HCT116 (cell line): ENCODE measurements around the gene PPP2R2D. TPM values are rescaled to one million over a fixed set of nuclear protein-coding genes. Genes with fewer than 3 reads are reported as not detected.

ENCODE experiments used
- ATAC-seq: fragments of 200-7000 bp; cut with Tn5 transposase; 2 replicates; pipeline ENCODE4 v1.9.1; 2020; ENCODE audit warnings: mild to moderate bottlenecking, moderate library complexity
- BruUV-seq: library from RNA; stranded (reverse); fragments of 400-500 nt; replicated peaks from 2 replicates; lab custom pipeline; 2021; lab: Mats Ljungman, UMichigan
- CTCF ChIA-PET: fragments of 300-600 bp; sonication (Branson Sonifier 250); formaldehyde crosslinking; loops from one replicate; lab custom pipeline; 2021; ENCODE audit warnings: antibody characterized with exemption; lab: Charles Lee
- POLR2A ChIA-PET: fragments of 300-600, 350-600 bp; sonication (Branson Sonifier 250); formaldehyde crosslinking; loops from one replicate; lab custom pipeline; 2021; ENCODE audit warnings: antibody characterized with exemption; lab: Charles Lee
- RAD21 ChIA-PET, 2 experiments: fragments of 300-600 bp; sonication (Branson Sonifier 250); formaldehyde crosslinking; loops; one replicate each; lab custom pipeline; 2023; ENCODE audit warnings: low total read pairs in 2 of 2; ENCODE audit not compliant: uncharacterized antibody in 2 of 2, unreplicated experiment in 2 of 2, low non-redundant PET in 1 of 2; lab: Charles Lee
- DNase-seq: peaks from one replicate; pipeline ENCODE4 v3.0.0-alpha.2; 2010; ENCODE audit warnings: low read depth, low spot score
- H2AFZ ChIP-seq: fragments of 200-600 bp; shearing (Covaris generic), sonication (generic); 2 replicates; pipeline ENCODE4 v1.6.1; 2017; ENCODE audit warnings: low read depth, mixed run types, mixed read lengths, antibody characterized with exemption, low read length; ENCODE audit not compliant: poor library complexity, severe bottlenecking
- H3K27ac ChIP-seq: 2 replicates; pipeline ENCODE4 v1.5.1; 2012; ENCODE audit warnings: low read depth, low read length
- H3K27me3 ChIP-seq: fragments of 200-600 bp; sonication (generic); 2 replicates; pipeline ENCODE4 v1.6.1; 2016; ENCODE audit warnings: mixed run types, low read length, mixed read lengths; ENCODE audit not compliant: insufficient read depth
- H3K36me3 ChIP-seq, 2 experiments: fragments of 200-500 bp in 1 of 2; fragments of 200-600 bp in 1 of 2; sonication (Bioruptor generic) in 1 of 2; sonication (generic) in 1 of 2; 2 replicates each; pipeline versions ENCODE4 v1.5.1 to v1.6.1; 2014 to 2016; ENCODE audit warnings: low read length in 2 of 2, inconsistent platforms in 1 of 2, mixed read lengths in 1 of 2, mixed run types in 1 of 2; ENCODE audit not compliant: insufficient read depth in 2 of 2, control insufficient read depth in 1 of 2
- H3K4me1 ChIP-seq, 2 experiments: fragments of 200-600 bp in 1 of 2; sonication (generic) in 1 of 2; 2 replicates each; pipeline versions ENCODE4 v1.5.1 to v1.6.1; 2012 to 2017; ENCODE audit warnings: low read length in 2 of 2, inconsistent platforms in 1 of 2, mild to moderate bottlenecking in 1 of 2, mixed read lengths in 1 of 2, mixed run types in 1 of 2, moderate library complexity in 1 of 2; ENCODE audit not compliant: insufficient read depth in 2 of 2, control insufficient read depth in 1 of 2
- H3K4me2 ChIP-seq: fragments of 200-600 bp; sonication (generic); 2 replicates; pipeline ENCODE4 v1.6.1; 2017; ENCODE audit warnings: mixed run types, low read length, mixed read lengths
- H3K4me3 ChIP-seq, 2 experiments: fragments of 200-600 bp in 1 of 2; sonication (generic) in 1 of 2; replicated peaks in 1 of 2; 2 replicates each; pipeline ENCODE4 v1.5.1; 2011 to 2016; ENCODE audit warnings: low read length in 2 of 2, control low read depth in 1 of 2, low read depth in 1 of 2, mild to moderate bottlenecking in 1 of 2, mixed read lengths in 1 of 2, mixed run types in 1 of 2
- H3K79me2 ChIP-seq: fragments of 200-600 bp; sonication (generic); 2 replicates; pipeline ENCODE4 v1.6.1; 2017; ENCODE audit warnings: mild to moderate bottlenecking, mixed run types, low read length, moderate library complexity, mixed read lengths; ENCODE audit not compliant: insufficient read depth
- H3K9ac ChIP-seq: fragments of 200-600 bp; sonication (generic); 2 replicates; pipeline ENCODE4 v1.6.1; 2016; ENCODE audit warnings: low read length, mixed read lengths
- H3K9me2 ChIP-seq: fragments of 200-600 bp; sonication (generic), shearing (Covaris generic); 2 replicates; pipeline ENCODE4 v1.6.1; 2017; ENCODE audit warnings: mixed run types, mild to moderate bottlenecking, moderate library complexity; ENCODE audit not compliant: insufficient read depth
- H3K9me3 ChIP-seq, 2 experiments: fragments of 200-500 bp in 1 of 2; fragments of 200-600 bp in 1 of 2; sonication (Bioruptor generic) in 1 of 2; sonication (generic) in 1 of 2; 2 replicates each; pipeline ENCODE4 v1.6.1; 2014 to 2017; ENCODE audit warnings: low read length in 2 of 2, mixed read lengths in 2 of 2, inconsistent platforms in 1 of 2, low read depth in 1 of 2, mild to moderate bottlenecking in 1 of 2, mixed run types in 1 of 2, moderate library complexity in 1 of 2; ENCODE audit not compliant: control insufficient read depth in 1 of 2, insufficient read depth in 1 of 2
- H4K20me1 ChIP-seq: fragments of 200-600 bp; sonication (generic), shearing (Covaris generic); 2 replicates; pipeline ENCODE4 v1.6.1; 2017; ENCODE audit warnings: mixed run types, mild to moderate bottlenecking, moderate library complexity; ENCODE audit not compliant: insufficient read depth
- CBX3 ChIP-seq: IDR thresholded peaks from 2 replicates; pipeline ENCODE4 v1.6.1; 2012; ENCODE audit warnings: low read depth
- EGR1 ChIP-seq: IDR thresholded peaks from 2 replicates; pipeline ENCODE4 v1.6.1; 2012; ENCODE audit warnings: low read depth
- FOSL1 ChIP-seq: IDR thresholded peaks from 2 replicates; pipeline ENCODE4 v1.6.1; 2012; ENCODE audit warnings: low read depth
- POLR2A ChIP-seq: IDR thresholded peaks from 2 replicates; pipeline ENCODE4 v1.7.0; 2011; ENCODE audit warnings: borderline replicate concordance; ENCODE audit not compliant: insufficient read depth, insufficient read length; ENCODE audit errors: extremely low read depth
- SIN3A ChIP-seq: IDR thresholded peaks from 2 replicates; pipeline ENCODE4 v1.6.1; 2012; ENCODE audit warnings: low read depth
- SRF ChIP-seq: IDR thresholded peaks from 2 replicates; pipeline ENCODE4 v1.6.1; 2012; ENCODE audit warnings: low read depth
- intact Hi-C: fragments of 100-400 bp; cut with micrococcal nuclease; formaldehyde crosslinking; loops from 2 replicates; pipeline ENCODE4 v1.10.0; 2022
- total RNA-seq: library from RNA; stranded (reverse); gene quantifications from one replicate; pipeline ENCODE4 v1.2.1, GENCODE V29; 2021; ENCODE audit not compliant: unreplicated experiment
- TF ChIP-seq, protein P1 (sequence below): IDR thresholded peaks from 2 replicates; pipeline ENCODE4 v1.6.1; 2012
- TF ChIP-seq, protein P2 (sequence below), 3 experiments: fragments of 200-600 bp in 1 of 3; sonication (generic) in 1 of 3; IDR thresholded peaks in 2 of 3; conservative IDR thresholded peaks in 1 of 3; 2 replicates each; pipeline ENCODE4 v1.5.1; 2012 to 2017; ENCODE audit warnings: low read depth in 2 of 3, low read length in 2 of 3, antibody characterized with exemption in 1 of 3, borderline replicate concordance in 1 of 3, control low read depth in 1 of 3, mild to moderate bottlenecking in 1 of 3, mixed read lengths in 1 of 3, mixed run types in 1 of 3, moderate library complexity in 1 of 3; ENCODE audit not compliant: insufficient read depth in 1 of 3

The PPP2R2D gene
- total RNA-seq, 1 experiment from 2014 or later: 18.1 TPM

DNA sequence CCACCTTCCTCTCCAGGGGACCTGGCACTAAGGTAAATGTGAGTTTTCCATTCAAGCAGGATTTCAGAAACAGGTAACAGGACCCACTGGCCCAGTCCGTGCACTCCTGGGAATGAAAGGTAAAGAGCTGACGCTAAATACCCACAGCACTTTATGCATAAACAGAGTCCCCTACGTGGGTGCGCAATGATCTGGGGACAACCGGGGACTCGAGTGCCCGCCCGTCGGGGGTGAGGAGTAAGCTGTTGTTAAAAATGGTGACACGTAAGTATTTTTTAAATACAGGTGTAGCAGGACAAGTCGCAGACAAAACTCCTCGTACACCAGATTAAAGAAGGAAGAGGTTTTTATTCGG lies 47.2 kb upstream of the PPP2R2D start:
- no peak overlapping the region for H3K9ac ChIP-seq
- no peaks in the 10 kb centered on the region for H3K9me2 ChIP-seq
- ChIA-PET CTCF (no interaction called here), RAD21 (no interaction called here), POLR2A (no interaction called here)
- H3K4me3 ChIP-seq: no peak overlapping the region
- intact Hi-C loops: no loop called here
- no peak overlapping the region for H3K27ac ChIP-seq
- no peak for DNase-seq
- H3K27me3 ChIP-seq: no peaks in the 10 kb centered on the region
- H2AFZ ChIP-seq: no peak overlapping the region
- H3K4me1 ChIP-seq: no peaks in the 10 kb centered on the region
- no peaks in the 10 kb centered on the region for H3K36me3 ChIP-seq
- no peaks in the 10 kb centered on the region for H4K20me1 ChIP-seq
- H3K4me2 ChIP-seq: no peak overlapping the region
- H3K79me2 ChIP-seq: no peaks in the 10 kb centered on the region
- BruUV-seq: no TSS peak
- TF ChIP-seq, protein P1, sequence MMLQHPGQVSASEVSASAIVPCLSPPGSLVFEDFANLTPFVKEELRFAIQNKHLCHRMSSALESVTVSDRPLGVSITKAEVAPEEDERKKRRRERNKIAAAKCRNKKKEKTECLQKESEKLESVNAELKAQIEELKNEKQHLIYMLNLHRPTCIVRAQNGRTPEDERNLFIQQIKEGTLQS: no peak
- TF ChIP-seq CBX3 (no peak), SIN3A (no peak), POLR2A (no peak), EGR1 (no peak), FOSL1 (no peak)
- no peak for ATAC-seq
- H3K9me3 ChIP-seq: no peaks in the 10 kb centered on the region

DNA sequence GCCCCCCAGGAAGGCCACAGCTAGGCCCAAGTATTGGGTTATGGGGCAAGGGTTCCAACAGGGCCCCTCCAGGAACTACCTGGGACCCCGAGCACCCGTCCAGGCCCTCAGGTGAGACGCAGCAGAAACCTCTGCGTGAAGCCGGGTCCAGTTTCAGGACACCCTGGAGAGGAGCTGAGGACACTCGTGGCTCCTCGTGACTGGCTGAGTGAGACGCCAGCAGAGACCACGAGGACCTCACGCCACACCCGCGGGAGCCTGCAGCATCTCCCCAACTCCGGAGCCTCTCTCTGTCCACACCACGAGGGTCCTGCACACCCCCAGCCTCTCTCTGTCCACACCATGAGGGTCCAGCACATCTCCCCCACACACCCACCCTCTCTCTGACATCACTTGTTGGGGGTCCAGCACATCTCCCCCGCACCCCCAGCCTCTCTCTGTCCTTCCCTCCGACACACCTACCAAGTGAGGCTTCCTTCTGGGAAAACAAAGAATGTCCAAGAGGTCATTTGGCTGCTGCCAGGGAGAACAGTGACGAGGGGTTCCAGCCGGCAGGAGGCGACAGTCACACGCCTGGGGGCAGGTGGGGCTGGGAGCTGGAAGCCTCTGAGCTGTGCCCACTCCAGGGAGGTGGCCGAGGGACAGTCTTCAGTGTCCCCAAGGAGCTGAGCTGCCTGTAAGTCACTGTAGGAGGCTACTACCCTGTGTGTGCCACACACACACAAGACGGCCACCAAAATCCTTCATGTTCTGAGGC lies 46.1 kb upstream of the PPP2R2D start:
- CTCF ChIA-PET: no interaction called here

More for the DNA sequence above, 46.1 kb upstream of the PPP2R2D start:
- ChIA-PET POLR2A (no interaction called here), RAD21 (no interaction called here)
- DNase-seq: no peak
- Histone ChIP-seq H3K27me3 (no peaks in the 10 kb centered on the region), H3K36me3 (no peaks in the 10 kb centered on the region), H3K27ac (no peak overlapping the region), H3K4me2 (no peak overlapping the region), H3K4me1 (no peaks in the 10 kb centered on the region), H3K9me2 (no peaks in the 10 kb centered on the region), H3K9ac (no peak overlapping the region), H3K79me2 (no peaks in the 10 kb centered on the region), H3K4me3 (no peak overlapping the region), H3K9me3 (no peaks in the 10 kb centered on the region), H4K20me1 (no peaks in the 10 kb centered on the region), H2AFZ (no peak overlapping the region)
- peak; percentile 50; the same call in 1 of the 2 replicates for ATAC-seq
- intact Hi-C loops: no loop called here
- no TSS peak for BruUV-seq
- TF ChIP-seq EGR1 (no peak), SRF (no peak), CBX3 (no peak)
- TF ChIP-seq, protein P2, sequence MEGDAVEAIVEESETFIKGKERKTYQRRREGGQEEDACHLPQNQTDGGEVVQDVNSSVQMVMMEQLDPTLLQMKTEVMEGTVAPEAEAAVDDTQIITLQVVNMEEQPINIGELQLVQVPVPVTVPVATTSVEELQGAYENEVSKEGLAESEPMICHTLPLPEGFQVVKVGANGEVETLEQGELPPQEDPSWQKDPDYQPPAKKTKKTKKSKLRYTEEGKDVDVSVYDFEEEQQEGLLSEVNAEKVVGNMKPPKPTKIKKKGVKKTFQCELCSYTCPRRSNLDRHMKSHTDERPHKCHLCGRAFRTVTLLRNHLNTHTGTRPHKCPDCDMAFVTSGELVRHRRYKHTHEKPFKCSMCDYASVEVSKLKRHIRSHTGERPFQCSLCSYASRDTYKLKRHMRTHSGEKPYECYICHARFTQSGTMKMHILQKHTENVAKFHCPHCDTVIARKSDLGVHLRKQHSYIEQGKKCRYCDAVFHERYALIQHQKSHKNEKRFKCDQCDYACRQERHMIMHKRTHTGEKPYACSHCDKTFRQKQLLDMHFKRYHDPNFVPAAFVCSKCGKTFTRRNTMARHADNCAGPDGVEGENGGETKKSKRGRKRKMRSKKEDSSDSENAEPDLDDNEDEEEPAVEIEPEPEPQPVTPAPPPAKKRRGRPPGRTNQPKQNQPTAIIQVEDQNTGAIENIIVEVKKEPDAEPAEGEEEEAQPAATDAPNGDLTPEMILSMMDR (IDR thresholded peaks at IDR 0.05 in 2 of 3, conservative IDR thresholded peaks at IDR 0.05 in 1 of 3; ENCODE audit: borderline replicate concordance in 1 of 3, insufficient read depth in 1 of 3, low read depth in 2 of 3, low read length in 2 of 3): peak in 2 of 3 experiments; percentile 3 to 16; a peak in 2 of 6 replicates
